HUDEP-2 (cell line): Measurements from ENCODE around the gene TMEM170B.
A peak's percentile ranks its signal among the peaks of the same experiment; 100 is the strongest.

ENCODE experiments used
- DNase-seq, 76 experiments: peaks; one replicate each; lab custom pipeline; 2025; ENCODE audit not compliant: unreplicated experiment in 76 of 76; lab: John Stamatoyannopoulos, UW

Gene TMEM170B

DNA sequence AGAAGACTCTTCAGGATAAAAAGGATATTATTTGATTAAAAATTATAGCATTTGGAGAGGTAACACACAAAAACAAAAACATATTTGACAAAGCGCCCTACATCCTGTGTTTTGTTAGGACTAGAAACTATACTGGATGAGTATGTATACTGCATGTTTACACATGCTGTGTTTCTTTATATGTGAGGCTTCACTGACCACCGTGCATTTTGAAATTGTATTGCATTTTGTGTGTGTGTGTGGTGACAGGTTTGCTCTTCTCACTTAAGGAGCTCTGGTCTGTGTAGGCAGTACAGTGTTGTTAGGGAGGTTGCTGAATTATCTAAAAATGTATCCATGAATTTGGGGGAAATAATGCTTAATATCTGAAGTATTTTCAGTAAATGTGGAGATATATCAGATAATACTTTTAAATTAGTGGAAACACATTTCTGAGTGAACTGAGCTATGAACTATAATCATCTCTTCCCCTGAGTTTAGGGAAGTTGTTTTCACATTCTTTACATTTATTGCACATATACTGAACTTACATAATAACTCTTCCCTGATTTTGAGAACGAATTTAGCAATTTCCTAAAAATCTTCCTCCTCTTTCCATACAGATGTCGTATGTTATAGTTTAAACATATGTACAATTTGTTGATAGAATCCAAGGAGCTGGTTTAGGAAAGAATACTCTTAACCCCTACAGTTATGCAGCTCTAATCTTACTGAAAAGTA, 43.3 kb downstream of the TMEM170B start:
- no peak for DNase-seq

DNA sequence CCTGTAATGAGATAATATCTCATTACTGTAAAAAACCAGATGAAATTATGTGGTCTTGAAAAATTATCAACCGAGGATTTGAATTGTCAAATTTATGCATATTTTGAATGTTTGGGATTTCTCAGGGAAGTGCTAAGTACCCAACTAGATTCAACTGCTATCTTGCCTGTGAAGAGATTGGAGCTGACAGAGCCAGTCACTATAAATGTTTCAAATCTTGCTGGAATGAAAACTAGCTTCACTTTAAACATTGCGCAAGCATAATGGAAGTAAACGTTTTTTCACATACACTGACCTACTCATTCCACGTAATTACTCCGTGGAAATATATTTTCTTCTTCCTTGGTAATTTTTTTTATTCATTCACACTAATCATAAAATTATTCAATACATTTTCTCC, 46.7 kb downstream of the TMEM170B start:
- no peak for DNase-seq

DNA sequence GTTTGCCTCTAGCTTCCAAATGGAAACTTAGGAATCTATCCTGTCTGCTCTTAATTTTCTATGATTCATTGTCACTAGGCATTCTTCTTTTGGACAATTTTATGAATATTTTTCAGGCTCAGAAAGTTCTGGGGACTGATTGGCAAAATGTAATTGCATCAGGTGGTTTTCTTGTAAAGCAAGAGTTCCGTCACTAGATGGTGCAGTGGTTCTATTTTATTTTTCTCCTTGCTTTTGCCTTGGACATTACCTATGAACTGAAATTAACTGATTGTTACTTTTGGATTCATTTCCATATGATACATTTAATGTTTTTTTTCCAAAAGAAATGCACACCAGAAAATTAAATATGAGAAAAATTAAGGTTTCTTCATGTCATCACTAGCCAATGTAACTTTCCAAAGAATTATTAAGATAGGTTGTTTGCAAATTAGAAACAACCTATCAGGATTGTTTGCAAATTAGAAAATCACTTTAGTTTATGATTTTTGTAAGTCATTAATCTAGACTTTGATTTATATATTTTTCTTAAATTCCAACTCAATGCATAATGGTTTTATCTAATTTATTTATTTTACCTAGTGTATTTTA, 48.0 kb downstream of the TMEM170B start:
- DNase-seq: peak in 10 of 76 experiments; percentile 3 to 40 (median 15)

DNA sequence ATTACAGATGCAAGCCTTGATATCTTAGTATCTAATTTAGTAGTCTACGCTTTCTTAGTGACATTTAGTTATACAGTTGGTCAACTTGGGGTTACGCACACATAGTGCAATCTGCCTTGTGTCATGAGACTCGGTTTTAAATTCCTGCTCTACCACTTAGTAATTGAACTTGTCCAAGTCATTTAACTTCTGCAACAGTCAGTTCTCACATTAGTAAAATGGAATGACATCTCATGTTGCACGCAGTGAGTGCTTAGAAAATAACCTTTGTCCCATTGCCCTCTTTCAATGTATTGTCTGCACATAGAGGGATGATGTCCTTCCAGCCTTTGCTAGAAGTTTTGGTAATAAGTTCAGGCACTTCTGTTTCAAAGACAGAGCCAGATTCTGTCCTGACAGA, 48.6 kb downstream of the TMEM170B start:
- DNase-seq: no peak

DNA sequence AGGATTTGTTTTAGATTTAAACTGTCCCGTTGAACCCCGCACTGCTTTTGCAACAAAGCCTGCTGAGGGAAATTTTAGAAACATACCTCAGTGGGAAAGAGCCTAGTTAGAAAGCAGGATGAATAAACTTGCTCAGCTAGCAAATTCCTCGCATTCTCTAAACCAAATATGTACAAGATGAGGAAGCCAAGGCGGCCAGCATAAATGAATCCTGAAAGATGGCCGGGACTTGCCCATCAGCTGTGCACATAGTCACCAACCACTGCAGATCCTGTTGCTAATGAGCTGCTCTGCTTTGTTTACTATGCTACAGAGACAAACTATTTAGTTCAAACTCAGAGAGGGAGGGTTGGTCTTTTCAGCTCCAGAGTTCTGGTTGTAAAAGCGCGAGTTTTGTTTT, 49.0 kb downstream of the TMEM170B start:
- no peak for DNase-seq

DNA sequence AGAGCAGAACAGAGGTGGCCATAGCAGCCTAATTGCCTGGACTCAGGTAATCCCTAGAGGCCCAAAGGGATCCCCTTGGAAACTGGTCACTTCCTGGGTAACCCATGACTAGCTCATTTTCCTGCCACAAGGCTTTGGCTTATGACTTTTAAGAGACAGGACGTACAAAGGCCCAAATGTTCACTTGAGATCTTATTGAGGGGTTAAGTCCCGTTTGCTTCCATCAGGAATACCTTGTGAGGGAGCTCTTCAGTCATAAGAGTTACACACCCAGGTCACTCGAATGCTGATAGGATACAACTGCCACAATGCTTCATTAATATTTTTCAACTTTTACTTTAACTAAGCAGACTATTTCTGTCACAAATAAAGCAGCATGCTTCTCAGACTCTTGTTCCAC, 51.7 kb downstream of the TMEM170B start:
- no peak for DNase-seq

DNA sequence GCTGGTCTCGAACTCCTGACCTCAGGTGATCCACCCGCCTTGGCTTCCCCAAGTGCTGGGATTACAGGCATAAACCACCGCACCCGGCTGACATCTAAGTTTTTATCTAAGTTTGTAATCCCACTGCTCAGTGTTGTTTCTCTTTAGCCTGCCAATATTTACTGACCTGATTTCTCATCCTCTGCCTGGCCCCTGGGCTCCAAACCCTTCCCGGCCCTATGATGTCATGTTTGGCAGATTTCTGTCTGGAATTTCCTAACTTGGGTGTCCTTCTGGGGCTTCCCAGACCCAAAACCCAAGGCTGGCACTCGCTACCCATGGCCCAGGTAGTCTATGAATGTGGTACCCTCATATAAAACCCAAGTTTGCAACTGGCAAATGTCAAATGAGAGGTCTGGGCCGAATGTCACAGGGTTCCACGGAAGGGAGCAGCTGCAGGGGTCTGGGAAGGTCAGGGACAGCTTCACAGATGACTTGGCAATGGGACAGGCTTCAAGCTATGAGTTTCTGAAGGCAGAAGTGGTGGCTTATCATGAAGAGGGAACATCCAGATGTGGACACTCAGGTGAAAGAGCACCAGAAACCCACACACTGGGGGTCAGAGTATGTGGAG, 54.9 kb downstream of the TMEM170B start:
- DNase-seq: no peak

DNA sequence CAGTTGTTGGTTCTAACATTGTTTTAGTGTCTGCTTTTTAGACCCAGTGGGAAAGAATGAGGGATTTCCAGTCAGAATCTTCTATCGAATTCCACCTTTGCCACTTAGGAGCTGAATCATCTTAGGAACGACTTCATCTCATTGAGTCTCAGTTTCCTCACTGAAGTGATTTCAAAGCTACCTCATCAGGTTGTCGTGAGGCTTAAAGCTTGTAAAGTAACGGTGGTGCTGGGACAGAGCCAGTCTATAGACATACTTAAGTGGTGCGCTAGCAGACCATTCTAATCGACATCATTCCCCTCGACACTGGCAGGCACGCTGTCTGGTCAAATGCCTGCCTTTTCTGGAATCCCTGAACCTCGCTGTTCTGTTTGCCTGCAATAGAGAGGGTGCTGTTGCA, 55.5 kb downstream of the TMEM170B start:
- no peak for DNase-seq

DNA sequence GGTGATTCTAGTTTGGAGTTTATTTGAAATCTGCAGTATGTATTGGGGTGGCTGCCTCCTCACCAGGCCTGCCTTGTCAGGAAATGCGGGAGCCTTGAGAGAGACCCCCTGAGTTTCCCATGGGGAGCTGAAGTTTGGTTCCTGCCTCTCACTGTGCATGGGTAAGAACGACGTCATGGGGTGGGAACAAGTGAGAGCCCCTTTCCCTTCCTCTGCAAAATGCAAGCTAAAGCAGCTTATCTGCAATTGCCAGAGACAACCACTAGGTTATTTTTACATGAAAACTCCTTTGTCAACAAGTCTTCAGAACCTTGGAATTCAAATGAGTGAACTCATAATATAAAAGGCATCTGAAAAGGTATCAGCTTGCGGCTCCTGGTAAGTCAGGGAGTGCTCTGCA, 58.4 kb downstream of the TMEM170B start:
- DNase-seq: peak in 1 of 76 experiments; percentile 12

DNA sequence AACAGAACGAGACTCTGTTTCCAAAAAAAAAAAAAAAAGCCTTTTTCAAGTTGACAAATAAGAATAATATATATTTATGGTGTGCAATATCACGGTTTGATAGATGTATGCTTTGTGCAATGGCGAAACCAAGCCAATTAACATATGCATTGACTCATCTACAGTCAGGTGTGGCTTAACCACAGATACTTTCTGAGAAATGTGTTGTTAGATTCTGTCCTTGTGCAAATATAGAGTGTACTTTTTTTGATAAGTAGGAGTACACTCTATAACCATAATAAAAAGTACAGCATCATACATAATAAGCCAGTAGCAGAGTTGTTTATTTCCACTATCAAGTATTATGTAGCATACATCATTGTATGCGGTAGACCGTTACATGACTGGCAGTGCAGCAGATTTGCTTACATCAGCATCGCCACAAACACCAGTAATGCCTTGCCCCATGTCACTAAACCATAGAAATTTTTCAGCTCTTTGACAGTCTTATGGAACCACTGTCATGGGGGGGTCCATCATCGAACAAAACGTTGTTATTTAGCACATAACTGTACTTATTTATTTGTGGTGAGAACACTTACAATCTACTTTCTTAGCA, 59.2 kb downstream of the TMEM170B start:
- DNase-seq: no peak

DNA sequence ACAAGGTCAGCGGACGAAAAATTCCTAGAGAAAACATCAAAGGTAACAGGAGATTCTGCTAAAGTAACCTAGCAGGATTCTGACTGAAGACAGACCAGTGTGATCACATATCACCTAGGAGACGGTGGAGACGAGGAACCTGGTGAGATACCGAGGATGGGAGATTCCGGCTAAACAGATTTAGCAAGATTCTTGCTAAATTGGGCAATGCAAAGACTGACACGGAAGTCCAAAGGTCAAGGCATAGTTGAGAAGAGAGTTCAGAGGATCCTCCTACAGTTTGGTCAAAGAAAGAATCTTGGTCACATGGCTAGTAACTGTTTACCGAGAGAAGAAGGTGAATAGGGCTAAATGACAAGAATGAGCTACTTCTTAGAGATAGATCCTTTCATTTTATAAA, 61.1 kb downstream of the TMEM170B start:
- DNase-seq: no peak

DNA sequence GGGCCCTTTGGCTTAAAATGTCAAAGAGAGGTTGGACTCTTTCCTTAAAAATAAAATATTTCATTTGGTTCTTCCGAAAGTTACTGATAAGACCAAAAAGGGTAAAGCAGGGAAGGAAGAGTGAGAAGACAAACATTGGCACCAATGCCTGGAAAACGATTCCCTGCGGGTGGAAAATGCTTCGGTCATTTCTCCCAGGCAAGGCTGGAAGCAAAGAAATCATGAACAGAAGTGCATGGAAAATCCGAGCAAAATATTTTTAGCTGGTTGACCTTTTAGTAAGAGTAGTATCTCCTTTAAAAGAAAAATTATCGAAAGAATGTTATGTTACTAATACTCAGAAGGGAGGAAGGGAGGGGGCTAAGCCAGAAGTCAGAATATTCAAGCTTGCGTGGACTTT, 62.7 kb downstream of the TMEM170B start:
- DNase-seq: no peak

DNA sequence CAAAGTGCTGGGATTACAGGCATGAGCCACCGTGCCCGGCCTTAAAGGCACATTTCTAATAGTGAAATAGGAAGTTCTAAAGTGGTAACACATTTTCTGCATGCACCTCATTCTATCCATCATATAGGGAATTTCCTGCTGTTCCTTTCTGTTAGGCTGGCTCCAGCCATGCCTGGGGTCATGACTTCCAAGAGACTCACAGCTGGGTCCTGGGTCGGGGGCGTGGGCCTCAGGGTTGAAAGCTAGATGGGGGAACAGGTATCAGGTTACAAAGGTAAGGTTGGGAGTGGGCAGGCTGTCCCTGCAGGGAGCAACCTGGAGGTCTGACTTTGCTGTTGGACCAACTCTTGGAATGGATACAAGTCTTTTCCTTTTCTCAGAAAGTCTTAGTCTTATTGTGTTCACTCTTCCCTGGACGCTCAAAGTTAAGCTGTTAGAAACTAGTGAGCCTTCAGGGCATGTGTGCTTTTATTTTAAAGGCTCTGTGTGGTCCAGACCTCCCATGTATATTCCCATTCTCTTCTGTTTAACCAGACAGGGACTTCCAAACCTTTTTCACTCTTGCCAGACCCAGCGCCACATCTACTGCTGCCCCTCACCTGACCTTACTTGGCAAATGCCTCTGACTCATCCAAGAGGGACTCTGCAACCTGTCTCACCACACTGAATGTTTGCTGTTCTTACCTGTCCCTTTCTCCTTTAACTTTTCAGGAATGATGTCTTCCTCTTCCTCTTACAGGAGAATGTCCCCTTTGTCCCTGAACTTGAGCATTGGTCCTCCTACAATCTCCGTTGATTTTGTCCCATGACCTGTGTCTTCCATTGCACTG, 64.4 kb downstream of the TMEM170B start:
- no peak for DNase-seq

DNA sequence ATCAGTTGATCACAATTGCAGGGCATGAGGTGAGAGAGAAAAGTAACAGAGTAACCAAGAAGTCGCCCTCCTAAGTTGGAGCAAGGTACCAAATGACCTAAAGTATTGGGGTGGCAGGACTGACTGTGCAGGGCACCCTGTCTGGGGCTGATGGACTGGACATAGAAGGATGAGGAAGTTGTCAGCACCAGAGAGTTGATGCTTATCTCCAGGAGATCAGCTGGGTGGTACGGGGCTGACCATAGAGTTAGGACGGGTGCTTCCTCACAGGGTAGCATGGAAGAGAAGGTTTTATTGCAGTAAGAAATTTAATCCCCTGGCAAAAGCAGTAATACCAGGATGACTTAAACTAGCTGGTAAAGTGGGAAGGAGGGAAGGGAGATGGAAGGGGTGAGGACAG, 66.7 kb downstream of the TMEM170B start:
- DNase-seq: no peak

DNA sequence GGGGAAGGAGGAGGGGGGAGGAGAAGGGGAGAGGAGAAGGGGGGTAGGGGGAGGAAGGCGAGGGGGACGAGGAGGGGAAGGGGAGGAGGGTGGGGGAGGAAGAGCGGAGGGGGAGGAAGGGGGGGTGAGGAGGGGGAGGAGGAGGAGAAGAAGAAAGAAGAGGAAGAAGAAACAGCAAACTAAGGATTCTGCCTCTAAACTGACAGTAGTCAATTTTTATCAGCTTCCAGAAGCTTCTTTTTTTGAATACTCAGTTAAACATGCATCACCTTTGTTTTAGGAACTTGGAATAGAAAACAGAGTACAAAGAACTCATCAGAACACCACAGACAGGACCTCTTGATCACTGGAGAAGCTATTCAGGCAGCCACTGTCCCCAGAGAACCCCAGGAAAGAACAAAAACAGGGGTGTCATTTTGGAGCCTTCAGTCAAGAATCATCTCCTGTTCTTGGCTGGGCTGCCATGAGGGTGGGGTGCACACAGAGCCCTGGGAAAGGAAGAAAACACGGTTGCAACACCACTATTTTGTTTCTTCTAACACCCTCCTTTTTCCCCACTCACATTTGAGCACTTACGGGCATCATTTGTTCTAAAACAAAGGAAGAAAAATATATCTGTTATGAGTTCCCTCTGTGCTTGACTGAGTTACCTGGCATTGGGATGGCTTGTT, 67.4 kb downstream of the TMEM170B start:
- DNase-seq: no peak

DNA sequence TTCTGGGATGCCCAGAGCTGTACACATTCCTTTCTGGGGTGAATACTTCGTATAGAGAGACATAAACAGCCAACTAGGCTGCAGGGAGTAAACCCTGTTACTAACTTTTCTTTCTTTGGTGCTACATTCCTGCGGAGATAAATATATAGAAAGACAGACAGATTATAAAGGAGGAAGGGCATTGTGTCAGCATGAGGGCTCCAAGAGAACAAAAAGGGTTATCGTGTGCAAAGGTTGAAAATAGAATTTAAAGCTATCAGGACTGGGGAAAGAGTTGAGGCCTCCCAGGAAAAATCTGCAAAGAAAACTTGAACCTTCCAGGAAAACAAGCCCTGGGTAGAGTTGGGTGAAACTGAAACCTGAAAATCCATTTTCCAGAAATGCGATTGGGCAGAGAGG, 68.0 kb downstream of the TMEM170B start:
- DNase-seq: no peak

DNA sequence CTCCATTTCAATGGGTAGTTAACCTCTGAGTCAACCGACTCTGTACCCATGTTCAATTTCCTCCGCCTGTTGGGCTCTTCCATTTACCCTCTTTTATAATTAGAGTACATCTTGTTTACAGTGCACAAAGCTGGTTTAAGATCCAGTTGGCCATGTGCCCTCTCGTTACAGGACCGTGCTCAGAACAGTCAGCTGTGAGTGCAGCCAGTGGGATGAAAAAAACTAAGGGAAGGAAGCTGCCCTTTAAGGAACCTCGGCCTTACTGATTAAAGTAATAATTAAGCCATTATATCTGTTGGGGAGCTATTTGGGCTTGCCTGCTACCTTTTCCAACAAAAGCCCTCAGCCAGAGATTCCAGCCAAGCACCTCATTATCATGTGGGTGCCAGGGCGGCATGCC, 68.8 kb downstream of the TMEM170B start:
- DNase-seq: no peak

DNA sequence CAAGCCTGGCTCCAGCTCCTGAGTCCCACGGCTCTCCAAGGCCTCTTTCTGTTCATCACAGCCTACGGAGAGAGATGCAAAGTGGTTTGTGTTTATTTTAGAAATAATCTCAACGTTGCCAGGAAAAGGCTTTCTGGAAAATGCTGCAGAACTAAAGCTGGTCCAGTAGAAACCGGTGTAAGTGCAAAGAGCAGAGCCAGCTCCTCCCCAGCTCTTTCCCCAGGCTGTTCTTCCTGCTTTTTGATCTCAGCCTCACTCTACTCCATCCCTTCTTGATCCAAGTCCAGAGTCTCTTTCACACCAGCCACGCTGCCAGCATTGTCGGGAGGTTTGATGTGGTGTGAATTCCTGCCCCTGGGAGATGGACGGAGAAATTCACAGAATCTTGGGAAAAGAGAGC, 69.8 kb downstream of the TMEM170B start:
- no peak for DNase-seq

DNA sequence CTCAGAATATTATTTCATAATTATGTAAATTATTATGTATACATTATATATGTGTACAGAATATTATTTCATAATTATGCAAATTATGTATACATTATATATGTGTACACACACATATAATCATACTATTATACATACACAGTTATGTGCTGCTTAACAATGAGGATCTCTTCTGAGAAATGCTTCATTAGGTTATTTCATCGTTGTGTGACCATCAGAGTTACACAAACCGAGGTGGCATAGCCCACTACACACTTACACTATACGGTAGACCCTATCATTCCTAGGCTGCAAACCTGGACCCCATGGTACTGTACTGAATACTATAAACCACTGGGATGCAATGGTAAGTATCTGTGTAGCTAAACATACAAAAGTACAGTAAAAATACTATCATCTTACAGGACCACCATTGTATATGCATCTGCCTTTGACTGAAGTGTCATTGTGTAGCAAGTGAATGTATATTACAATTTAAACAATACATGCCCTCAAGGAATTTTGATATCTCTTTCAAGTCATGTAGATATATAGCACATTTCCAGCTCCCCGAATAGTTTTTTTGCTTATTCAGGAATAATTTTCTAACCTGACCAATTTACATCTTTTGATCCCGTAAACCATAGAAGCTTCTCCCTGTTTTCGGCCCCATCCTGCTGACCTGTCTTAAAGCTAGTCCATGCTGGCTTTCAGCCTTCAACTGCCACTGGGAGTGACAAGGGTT, 71.2 kb downstream of the TMEM170B start:
- DNase-seq: no peak
